ENCODE results near the gene RCN1.

GRCh38 chr11:32105871-32106560 lies 15.1 kb downstream of the RCN1 start:
- TF ChIP-seq EZH2 (IDR thresholded peaks at IDR 0.05; ENCODE audit: insufficient read depth, poor library complexity, severe bottlenecking) (no peak), EZH2phosphoT487 (IDR thresholded peaks at IDR 0.05; ENCODE audit: insufficient read depth, low read depth) (no peak)
